Epithelial cell of proximal tubule (primary cell): ENCODE results near the gene IL26. TPM values are rescaled to one million over a fixed set of nuclear protein-coding genes. Genes with fewer than 3 reads are reported as not detected.

Source experiments
- DNase-seq: peaks from one replicate; pipeline ENCODE4 v3.0.0-alpha.2; 2011; ENCODE audit warnings: low read depth
- H3K4me3 ChIP-seq: 2 replicates; pipeline ENCODE4 v1.5.1; 2011; ENCODE audit warnings: low read depth, mild to moderate bottlenecking, low read length
- CTCF ChIP-seq: conservative IDR thresholded peaks from 2 replicates; pipeline ENCODE4 v1.5.1; 2012; ENCODE audit warnings: low read depth, mild to moderate bottlenecking, low read length
- total RNA-seq: library from RNA; depleted of rRNA; stranded (reverse); fragments of >200 nt; gene quantifications from 2 replicates; pipeline ENCODE4 v1.2.3, GENCODE V29; 2015

The IL26 gene
- total RNA-seq, 1 donor from 2014 or later = not detected

GRCh38 chr12:68237078-68237477 lies 11.5 kb upstream of the IL26 start:
- H3K4me3 ChIP-seq = no peak overlapping the region
- TF ChIP-seq CTCF = peak; percentile 21
- no peak for DNase-seq

GRCh38 chr12:68236421-68237059 lies 10.9 kb upstream of the IL26 start:
- DNase-seq = no peak
- peak; percentile 16 for TF ChIP-seq CTCF
- peak overlapping the region; percentile 35 for H3K4me3 ChIP-seq

GRCh38 chr12:68235576-68235975 lies 10.0 kb upstream of the IL26 start:
- no peak for DNase-seq
- H3K4me3 ChIP-seq = no peak overlapping the region
- no peak for TF ChIP-seq CTCF

GRCh38 chr12:68234140-68234539 lies 8.5 kb upstream of the IL26 start:
- DNase-seq = no peak
- TF ChIP-seq CTCF = no peak
- H3K4me3 ChIP-seq = no peak overlapping the region

GRCh38 chr12:68233498-68233897 lies 7.9 kb upstream of the IL26 start:
- no peak for DNase-seq
- TF ChIP-seq CTCF = no peak
- H3K4me3 ChIP-seq = no peak overlapping the region

- TF ChIP-seq CTCF = no peak
- DNase-seq = no peak
- H3K4me3 ChIP-seq = no peak overlapping the region
Observed at GRCh38 chr12:68231691-68232090, 6.1 kb upstream of the IL26 start.

GRCh38 chr12:68231229-68231628 lies 5.6 kb upstream of the IL26 start:
- H3K4me3 ChIP-seq = no peak overlapping the region
- no peak for TF ChIP-seq CTCF
- no peak for DNase-seq
